GM10266 (cell line): ENCODE results near the gene EMC1.

Experiments
- DNase-seq: peaks from one replicate; pipeline ENCODE4 v3.0.0; 2012; ENCODE audit errors: extremely low spot score
- TF ChIP-seq, protein P1 (sequence below): IDR thresholded peaks from 2 replicates; pipeline ENCODE4 v1.5.1; 2012; ENCODE audit warnings: mild to moderate bottlenecking, low read depth; ENCODE audit not compliant: control insufficient read depth, insufficient read depth; ENCODE audit errors: missing control alignments

EMC1 gene

DNA sequence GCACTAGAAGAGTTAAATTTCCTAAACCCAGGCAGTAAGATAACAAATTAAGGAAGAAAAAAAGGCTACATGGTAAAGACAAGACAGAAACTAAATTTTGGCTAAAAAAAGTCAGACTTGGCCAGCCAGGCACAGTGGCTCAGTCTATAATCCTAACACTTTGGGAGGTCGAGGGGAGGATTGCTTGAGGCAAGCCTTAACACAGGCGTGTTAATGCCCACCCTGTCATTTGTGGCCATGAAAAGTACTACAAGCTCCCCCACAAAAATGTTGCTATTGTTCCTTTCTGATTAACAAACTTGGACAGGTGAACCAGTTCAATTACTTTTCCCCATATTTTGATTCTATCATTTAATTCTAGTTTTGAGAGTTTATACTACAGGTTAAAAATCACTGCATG is 73.5 kb downstream of the EMC1 start:
- TF ChIP-seq, protein P1, sequence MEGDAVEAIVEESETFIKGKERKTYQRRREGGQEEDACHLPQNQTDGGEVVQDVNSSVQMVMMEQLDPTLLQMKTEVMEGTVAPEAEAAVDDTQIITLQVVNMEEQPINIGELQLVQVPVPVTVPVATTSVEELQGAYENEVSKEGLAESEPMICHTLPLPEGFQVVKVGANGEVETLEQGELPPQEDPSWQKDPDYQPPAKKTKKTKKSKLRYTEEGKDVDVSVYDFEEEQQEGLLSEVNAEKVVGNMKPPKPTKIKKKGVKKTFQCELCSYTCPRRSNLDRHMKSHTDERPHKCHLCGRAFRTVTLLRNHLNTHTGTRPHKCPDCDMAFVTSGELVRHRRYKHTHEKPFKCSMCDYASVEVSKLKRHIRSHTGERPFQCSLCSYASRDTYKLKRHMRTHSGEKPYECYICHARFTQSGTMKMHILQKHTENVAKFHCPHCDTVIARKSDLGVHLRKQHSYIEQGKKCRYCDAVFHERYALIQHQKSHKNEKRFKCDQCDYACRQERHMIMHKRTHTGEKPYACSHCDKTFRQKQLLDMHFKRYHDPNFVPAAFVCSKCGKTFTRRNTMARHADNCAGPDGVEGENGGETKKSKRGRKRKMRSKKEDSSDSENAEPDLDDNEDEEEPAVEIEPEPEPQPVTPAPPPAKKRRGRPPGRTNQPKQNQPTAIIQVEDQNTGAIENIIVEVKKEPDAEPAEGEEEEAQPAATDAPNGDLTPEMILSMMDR = no peak
- no peak for DNase-seq

DNA sequence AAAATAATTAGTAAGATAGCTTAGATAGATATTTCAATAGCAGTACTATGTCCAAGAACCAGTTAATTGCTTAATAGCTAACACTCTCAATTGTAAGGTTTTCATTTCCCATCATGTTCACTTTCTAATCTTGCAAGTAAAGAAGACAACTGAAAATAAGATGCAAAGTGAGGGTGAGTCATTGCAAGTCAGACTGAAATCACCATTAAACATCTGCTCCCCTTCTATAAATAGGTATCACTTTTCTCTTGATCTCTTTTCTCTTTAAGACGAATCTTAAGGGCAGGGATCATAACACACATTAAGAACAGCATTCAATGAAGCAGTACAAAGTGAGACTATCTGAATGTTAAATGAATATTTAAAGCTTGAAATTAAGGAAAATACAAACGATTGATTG is 81.7 kb downstream of the EMC1 start:
- TF ChIP-seq, protein P1 = no peak
- peak; percentile 72 for DNase-seq

DNA sequence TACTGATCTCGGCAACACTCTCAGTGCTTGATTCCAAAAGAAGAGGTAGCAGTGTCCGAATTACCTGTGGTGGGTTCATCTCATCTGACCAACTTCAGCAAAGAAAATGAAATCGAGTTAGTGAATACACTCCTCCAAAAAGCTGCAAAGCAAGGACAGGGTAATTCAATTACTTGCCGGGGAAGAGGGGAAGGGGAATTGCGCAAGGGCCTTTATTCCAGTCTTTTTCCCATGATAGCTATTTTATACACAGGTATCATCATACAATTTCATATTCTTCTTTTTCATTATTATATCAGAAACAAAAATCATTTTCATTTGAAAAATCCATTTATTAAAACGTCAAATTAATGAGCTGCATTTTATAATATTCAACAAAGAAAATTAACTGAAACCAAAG is 84.2 kb downstream of the EMC1 start:
- TF ChIP-seq, protein P1 = no peak
- DNase-seq = no peak

DNA sequence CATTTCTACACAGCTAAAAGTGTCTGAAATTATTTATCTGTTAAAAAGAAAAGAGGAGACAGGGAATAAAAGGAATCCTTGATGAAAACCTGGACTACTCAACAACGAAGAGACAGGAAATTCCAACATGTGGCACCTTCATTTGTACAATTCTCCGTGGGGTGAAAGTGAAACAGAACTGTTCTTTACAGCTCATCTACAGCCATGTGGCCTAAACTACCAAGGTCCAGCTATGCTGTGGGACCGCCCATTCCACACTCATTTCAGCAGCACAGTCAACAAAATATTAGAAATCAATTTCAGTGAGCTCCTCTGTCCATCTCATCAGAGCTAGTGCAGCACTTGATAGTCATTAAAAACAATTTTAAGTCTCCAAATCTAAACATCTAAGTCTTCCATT is 85.3 kb downstream of the EMC1 start:
- TF ChIP-seq, protein P1 = no peak
- DNase-seq = no peak
